ENCODE results near the gene SH2D3A. TPM values are rescaled to one million over a fixed set of nuclear protein-coding genes. Genes with fewer than 3 reads are reported as not detected.
"Not testable (repeated sequence)": the region's sequence is repeated elsewhere in the genome, so short reads cannot be mapped to it uniquely, and the experiment has no call there.

The SH2D3A gene
- total and polyA plus RNA-seq, 3 experiments from 2014 or later, result 21.3 to 40.6 (median 21.3) TPM

DNA sequence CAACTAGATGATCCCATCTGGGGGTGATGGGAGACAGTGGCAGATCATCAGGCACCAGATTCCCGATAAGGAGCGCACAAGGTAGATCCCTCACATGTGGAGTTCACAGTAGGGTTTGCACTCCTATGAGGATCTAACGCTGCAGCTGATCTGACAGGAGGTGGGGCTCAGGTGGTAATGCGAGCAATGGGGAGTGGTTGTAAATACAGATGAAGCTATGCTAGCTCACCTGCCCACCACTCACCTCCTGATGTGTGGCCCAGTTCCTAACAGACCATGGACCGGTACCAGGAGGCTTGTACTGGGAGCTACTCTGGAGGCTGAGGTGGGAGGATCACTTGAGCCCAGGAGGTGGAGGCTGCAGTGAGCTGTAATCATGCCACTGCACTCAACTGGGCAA, 40.1 kb upstream of the SH2D3A start:
- Histone ChIP-seq H3K27me3 (ENCODE audit: insufficient read depth, low read length, poor library complexity, severe bottlenecking) (no peaks in the 10 kb centered on the region), H3K4me3 (ENCODE audit: low read length) (no peak overlapping the region), H3K9me3 (ENCODE audit: low read length) (no peaks in the 10 kb centered on the region), H3K27ac (ENCODE audit: low read depth, low read length) (no peak overlapping the region), H3K36me3 (ENCODE audit: insufficient read depth, low read length) (peaks cover 6% of the 10 kb centered on the region), H3K4me1 (ENCODE audit: insufficient read depth, low read length) (peaks cover 35% of the 10 kb centered on the region)
- Mint-ChIP-seq H3K27ac (peak overlapping the region in 4 of 8 donors; percentile 34 to 87 (median 74)), H3K27me3 (no peaks in the 10 kb centered on the region), H3K36me3 (peaks cover 0 to 27% (median 12%) of the 10 kb centered on the region in 3 donors), H3K4me3 (no peak overlapping the region), H3K9me3 (no peaks in the 10 kb centered on the region), H3K4me1 (peaks cover 51 to 70% (median 63%) of the 10 kb centered on the region in 3 donors)
- ChIA-PET POLR2A (no interaction called here), CTCF (no interaction called here)
- DNase-seq, result no peak

DNA sequence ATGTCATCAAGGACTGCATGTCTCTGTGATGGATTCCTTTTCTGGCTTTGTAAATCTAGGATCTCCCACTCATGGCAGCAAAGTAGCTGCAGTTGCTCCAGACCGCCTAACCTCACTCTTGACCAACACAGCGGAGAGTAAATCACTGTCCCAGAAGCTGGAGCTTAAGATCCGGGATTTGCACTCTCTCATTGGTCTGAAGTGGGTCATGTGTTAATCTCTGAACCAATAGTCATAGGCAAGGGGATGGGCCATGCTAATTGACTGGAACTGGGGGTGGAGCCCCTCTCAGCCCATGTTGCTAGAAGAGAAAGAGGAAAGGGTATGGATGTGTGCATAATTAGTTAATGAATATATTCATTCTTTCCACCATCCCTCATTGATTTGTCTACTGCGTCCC, 39.3 kb upstream of the SH2D3A start:
- ChIA-PET CTCF (no interaction called here), POLR2A (interaction anchor here (1.0 kb wide), 1 partner anchor 17 kb away, joined by 3 read pairs; no protein-coding TSS in a partner anchor)
- peaks cover 48 to 69% (median 61%) of the 10 kb centered on the region in 3 donors for H3K4me1 Mint-ChIP-seq
- Histone ChIP-seq H3K27ac (ENCODE audit: low read depth, low read length) (no peak overlapping the region), H3K36me3 (ENCODE audit: insufficient read depth, low read length) (peaks cover 6% of the 10 kb centered on the region), H3K9me3 (ENCODE audit: low read length) (no peaks in the 10 kb centered on the region), H3K4me1 (ENCODE audit: insufficient read depth, low read length) (peaks cover 32% of the 10 kb centered on the region), H3K27me3 (ENCODE audit: insufficient read depth, low read length, poor library complexity, severe bottlenecking) (no peaks in the 10 kb centered on the region), H3K4me3 (ENCODE audit: low read length) (no peak overlapping the region)
- no peaks in the 10 kb centered on the region for H3K27me3 Mint-ChIP-seq
- no peak for DNase-seq
- H3K36me3 Mint-ChIP-seq, result peaks cover 0 to 24% (median 9%) of the 10 kb centered on the region in 3 donors
- H3K4me3 Mint-ChIP-seq, result no peak overlapping the region
- no peaks in the 10 kb centered on the region for H3K9me3 Mint-ChIP-seq
- H3K27ac Mint-ChIP-seq, result peak overlapping the region in 4 of 8 donors; percentile 28 to 88 (median 76)

DNA sequence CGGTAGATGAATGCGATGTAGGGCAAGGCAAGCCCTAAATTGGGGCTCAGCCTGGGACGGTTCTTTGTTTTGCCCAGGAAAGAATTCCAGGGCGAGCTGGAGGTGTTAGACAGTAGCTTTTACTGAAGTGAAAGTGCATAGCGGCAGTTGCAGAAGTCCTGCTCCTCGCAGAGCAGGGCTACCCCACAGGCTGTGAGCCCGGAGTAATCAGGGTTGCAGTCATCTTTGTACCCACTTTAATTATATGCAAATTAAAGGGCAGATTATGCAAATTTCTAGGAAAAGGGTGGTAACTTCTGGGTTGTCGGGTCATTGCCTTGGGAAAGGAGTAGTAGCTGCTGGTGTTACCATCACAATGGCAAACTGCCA, 35.8 kb upstream of the SH2D3A start:
- peak overlapping the region; percentile 6 for H3K4me3 ChIP-seq (ENCODE audit: low read length)
- no peaks in the 10 kb centered on the region for H3K27me3 Mint-ChIP-seq
- peaks cover 0 to 13% (median 3%) of the 10 kb centered on the region in 3 donors for H3K36me3 Mint-ChIP-seq
- H3K9me3 Mint-ChIP-seq, result no peaks in the 10 kb centered on the region
- peaks cover 49 to 67% (median 61%) of the 10 kb centered on the region in 3 donors for H3K4me1 Mint-ChIP-seq
- ChIA-PET CTCF (interaction anchor here (1.2 to 5.3 kb wide), 12 partner anchors 10 to 251 kb away, joined by 3 to 22 read pairs (median 5); partner anchors contain the start of genes GPR108, SH2D3A and VAV1), POLR2A (no interaction called here)
- H3K27ac ChIP-seq (ENCODE audit: low read depth, low read length), result peak overlapping the region; percentile 8
- H3K4me3 Mint-ChIP-seq, result peak overlapping the region; percentile 4 to 91 (median 85)
- H3K27me3 ChIP-seq (ENCODE audit: insufficient read depth, low read length, poor library complexity, severe bottlenecking), result no peaks in the 10 kb centered on the region
- no peaks in the 10 kb centered on the region for H3K9me3 ChIP-seq (ENCODE audit: low read length)
- DNase-seq, result peak in 1 of 5 donors; percentile 6
- H3K27ac Mint-ChIP-seq, result peak overlapping the region; percentile 92 to 98 (median 96)
- H3K36me3 ChIP-seq (ENCODE audit: insufficient read depth, low read length), result peaks cover 6% of the 10 kb centered on the region
- H3K4me1 ChIP-seq (ENCODE audit: insufficient read depth, low read length), result peaks cover 51% of the 10 kb centered on the region

DNA sequence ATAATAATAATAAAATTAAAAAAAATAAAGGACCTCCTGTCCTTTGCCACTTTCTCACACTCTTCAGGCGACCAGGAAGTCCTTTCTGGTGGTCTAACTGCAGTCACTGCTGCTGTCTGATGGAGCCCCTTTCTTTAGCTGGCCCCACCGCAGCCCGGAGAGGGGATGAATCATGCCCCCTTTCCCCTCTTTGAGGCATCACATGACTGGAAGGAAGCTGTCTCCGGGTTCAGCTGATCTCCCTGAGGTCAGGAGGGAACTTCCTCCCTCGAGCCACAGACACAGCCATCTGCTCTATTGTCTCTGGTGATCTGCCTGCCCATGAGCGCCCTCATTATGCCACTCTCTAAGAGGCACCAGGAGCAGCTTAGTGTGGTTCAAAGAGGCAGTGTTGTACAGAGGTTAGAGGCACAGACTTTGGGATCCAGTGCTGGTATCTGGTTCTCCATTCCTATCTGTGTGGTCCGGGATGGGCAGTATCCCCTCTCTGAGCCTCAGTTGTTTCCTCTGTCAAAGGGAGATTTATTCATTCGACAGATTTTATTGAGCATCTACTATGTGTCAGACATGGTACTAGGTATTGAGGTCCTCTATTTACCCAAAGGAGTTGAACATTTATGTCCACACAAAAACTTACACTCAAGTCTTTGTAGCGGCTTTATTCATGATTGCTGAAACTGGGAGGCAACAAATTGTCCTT, 35.3 kb upstream of the SH2D3A start:
- no peaks in the 10 kb centered on the region for H3K27me3 ChIP-seq (ENCODE audit: insufficient read depth, low read length, poor library complexity, severe bottlenecking)
- H3K9me3 Mint-ChIP-seq, result no peaks in the 10 kb centered on the region
- ChIA-PET POLR2A (interaction anchor here (2.8 kb wide), 1 partner anchor 29 kb away, joined by 32 read pairs; the partner anchor contains the start of gene VAV1), CTCF (interaction anchor here (1.2 to 5.3 kb wide), 10 partner anchors 11 to 65 kb away, joined by 3 to 22 read pairs (median 6); partner anchors contain the start of genes GPR108, SH2D3A and VAV1)
- no peaks in the 10 kb centered on the region for H3K9me3 ChIP-seq (ENCODE audit: low read length)
- H3K4me1 ChIP-seq (ENCODE audit: insufficient read depth, low read length), result peaks cover 51% of the 10 kb centered on the region
- H3K4me3 ChIP-seq (ENCODE audit: low read length), result peak overlapping the region; percentile 6
- H3K36me3 ChIP-seq (ENCODE audit: insufficient read depth, low read length), result peaks cover 6% of the 10 kb centered on the region
- H3K36me3 Mint-ChIP-seq, result peaks cover 0 to 13% (median 3%) of the 10 kb centered on the region in 3 donors
- H3K27ac ChIP-seq (ENCODE audit: low read depth, low read length), result peak overlapping the region; percentile 8
- H3K4me3 Mint-ChIP-seq, result peak overlapping the region; percentile 81 to 91 (median 86)
- peaks cover 49 to 67% (median 61%) of the 10 kb centered on the region in 3 donors for H3K4me1 Mint-ChIP-seq
- peak; percentile 54 to 80 (median 72) for DNase-seq
- no peaks in the 10 kb centered on the region for H3K27me3 Mint-ChIP-seq
- peak overlapping the region; percentile 92 to 98 (median 96) for H3K27ac Mint-ChIP-seq

DNA sequence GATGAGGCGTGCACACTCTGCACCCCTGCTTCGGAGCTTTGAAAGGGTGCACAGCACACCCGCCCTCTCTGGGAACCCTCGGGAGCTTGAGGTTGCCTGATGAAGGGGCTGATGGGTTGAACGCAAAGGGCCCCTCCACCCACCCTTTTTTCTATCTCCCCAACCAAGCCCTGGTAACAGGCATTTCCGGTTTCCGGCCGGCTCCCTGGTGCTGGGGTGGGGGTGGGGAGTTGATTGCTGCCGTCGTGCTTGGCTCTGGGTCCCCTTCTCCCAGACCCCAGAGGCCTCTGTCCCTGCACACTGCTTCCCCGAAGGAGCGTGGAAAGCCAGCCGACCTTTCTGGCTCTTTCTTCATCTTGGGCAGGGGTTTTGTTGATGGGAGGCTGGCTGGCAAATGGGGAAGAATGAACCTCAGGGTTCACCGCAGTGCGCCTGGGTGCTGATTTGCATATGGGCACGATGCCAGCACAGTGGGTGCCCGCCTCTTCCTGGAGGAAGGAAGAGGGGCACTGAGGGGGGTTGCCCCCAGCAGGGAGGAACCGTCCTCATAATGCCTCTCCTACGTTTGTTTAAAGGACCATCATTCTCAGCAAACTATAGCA, 34.4 kb upstream of the SH2D3A start:
- Histone ChIP-seq H3K9me3 (ENCODE audit: low read length) (no peaks in the 10 kb centered on the region), H3K36me3 (ENCODE audit: insufficient read depth, low read length) (peaks cover 4% of the 10 kb centered on the region), H3K27ac (ENCODE audit: low read depth, low read length) (peak overlapping the region; percentile 68), H3K4me1 (ENCODE audit: insufficient read depth, low read length) (peaks cover 50% of the 10 kb centered on the region), H3K4me3 (ENCODE audit: low read length) (peak overlapping the region; percentile 68), H3K27me3 (ENCODE audit: insufficient read depth, low read length, poor library complexity, severe bottlenecking) (no peaks in the 10 kb centered on the region)
- Mint-ChIP-seq H3K27me3 (no peaks in the 10 kb centered on the region), H3K4me3 (peak overlapping the region; percentile 84 to 93 (median 89)), H3K36me3 (peaks cover 0 to 17% (median 4%) of the 10 kb centered on the region in 3 donors), H3K27ac (peak overlapping the region; percentile 94 to 99 (median 97)), H3K9me3 (no peaks in the 10 kb centered on the region), H3K4me1 (peaks cover 49 to 67% (median 63%) of the 10 kb centered on the region in 3 donors)
- DNase-seq, result peak; percentile 71 to 91 (median 84)
- ChIA-PET CTCF (interaction anchor here (0.6 to 5.3 kb wide), 9 partner anchors 12 to 64 kb away, joined by 3 to 22 read pairs (median 8); partner anchors contain the start of genes GPR108, SH2D3A and VAV1), POLR2A (interaction anchor here (1.0 to 2.8 kb wide), 4 partner anchors 28 to 64 kb away, joined by 3 to 32 read pairs (median 8); partner anchors contain the start of genes GPR108, SH2D3A and VAV1)

DNA sequence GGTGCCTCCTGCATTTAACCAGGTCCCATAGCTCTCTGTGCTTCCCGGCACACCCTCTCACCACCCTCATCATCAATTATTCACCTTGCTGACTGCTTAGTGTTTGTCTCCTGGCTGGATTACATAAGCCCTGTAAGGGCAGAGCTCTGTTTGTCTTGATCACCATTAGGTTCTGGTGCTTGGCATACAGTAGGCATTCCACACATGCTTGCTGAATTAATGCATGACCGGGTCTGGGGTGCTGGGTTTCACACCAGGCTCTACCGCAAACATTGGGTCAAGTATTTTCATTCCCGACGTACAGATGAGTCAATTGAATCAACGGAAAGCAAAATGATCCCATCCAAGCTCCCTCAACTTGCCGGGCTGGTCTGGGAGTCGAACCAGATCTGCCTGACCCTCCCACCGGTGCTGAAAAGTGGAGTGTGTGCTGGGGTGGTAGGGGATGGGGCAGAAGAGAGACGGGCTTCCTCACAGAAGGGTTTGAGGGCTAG, 33.8 kb upstream of the SH2D3A start:
- Mint-ChIP-seq H3K9me3 (no peaks in the 10 kb centered on the region), H3K27ac (peak overlapping the region; percentile 94 to 99 (median 97)), H3K27me3 (no peaks in the 10 kb centered on the region), H3K36me3 (peaks cover under 1 to 17% (median 4%) of the 10 kb centered on the region in 3 donors), H3K4me1 (peaks cover 49 to 69% (median 64%) of the 10 kb centered on the region in 3 donors), H3K4me3 (peak overlapping the region; percentile 84 to 93 (median 89))
- no peak for DNase-seq
- no peaks in the 10 kb centered on the region for H3K9me3 ChIP-seq (ENCODE audit: low read length)
- H3K4me3 ChIP-seq (ENCODE audit: low read length), result peak overlapping the region; percentile 68
- H3K27me3 ChIP-seq (ENCODE audit: insufficient read depth, low read length, poor library complexity, severe bottlenecking), result no peaks in the 10 kb centered on the region
- ChIA-PET CTCF (interaction anchor here (0.6 to 5.3 kb wide), 8 partner anchors 12 to 63 kb away, joined by 3 to 22 read pairs (median 7); partner anchors contain the start of genes GPR108 and VAV1), POLR2A (interaction anchor here (1.0 to 2.8 kb wide), 6 partner anchors 14 to 63 kb away, joined by 3 to 32 read pairs (median 4); partner anchors contain the start of genes GPR108, SH2D3A and VAV1)
- H3K4me1 ChIP-seq (ENCODE audit: insufficient read depth, low read length), result peaks cover 45% of the 10 kb centered on the region
- H3K36me3 ChIP-seq (ENCODE audit: insufficient read depth, low read length), result no peaks in the 10 kb centered on the region
- peak overlapping the region; percentile 68 for H3K27ac ChIP-seq (ENCODE audit: low read depth, low read length)

DNA sequence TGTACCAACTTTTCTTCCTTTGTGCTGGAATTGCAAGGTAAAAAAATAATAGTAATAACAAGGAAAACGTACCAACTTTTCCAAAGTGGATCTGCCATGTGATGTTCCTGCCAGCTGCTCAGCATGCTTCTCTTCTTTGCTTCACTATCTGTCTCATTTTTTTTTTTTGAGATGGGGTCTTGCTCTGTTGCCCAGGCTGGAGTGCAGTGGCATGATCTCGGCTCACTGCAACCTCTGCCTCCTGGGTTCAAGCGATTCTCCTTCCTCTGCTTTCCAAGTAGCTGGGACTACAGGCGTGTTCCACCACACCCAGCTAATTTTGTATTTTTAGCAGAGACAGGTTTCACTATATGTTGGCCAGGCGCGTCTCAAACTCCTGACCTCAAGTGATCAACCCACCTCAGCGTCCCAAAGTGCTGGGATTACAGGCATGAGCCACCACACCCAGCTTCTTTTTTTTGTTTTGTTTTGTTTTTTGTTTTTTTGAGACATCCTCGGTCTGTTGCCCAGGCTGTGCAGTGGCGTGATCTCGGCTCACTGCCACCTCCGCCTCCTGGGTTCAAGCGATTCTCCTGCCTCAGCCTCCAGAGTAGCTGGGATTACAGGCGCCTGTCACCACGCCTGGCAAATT, 33.0 kb upstream of the SH2D3A start:
- H3K9me3 Mint-ChIP-seq; H3K36me3 ChIP-seq (ENCODE audit: insufficient read depth, low read length); H3K9me3 ChIP-seq (ENCODE audit: low read length); H3K27me3 ChIP-seq (ENCODE audit: insufficient read depth, low read length, poor library complexity, severe bottlenecking); H3K27me3 Mint-ChIP-seq: not testable (repeated sequence)
- peak overlapping the region; percentile 84 to 93 (median 89) for H3K4me3 Mint-ChIP-seq
- H3K4me1 Mint-ChIP-seq, result peaks cover 51 to 75% (median 72%) of the 10 kb centered on the region in 3 donors
- H3K27ac ChIP-seq (ENCODE audit: low read depth, low read length), result peak overlapping the region; percentile 68
- ChIA-PET POLR2A (interaction anchor here (0.6 to 2.8 kb wide), 8 partner anchors 15 to 283 kb away, joined by 3 to 32 read pairs (median 3); partner anchors contain the start of genes GPR108, SH2D3A and VAV1), CTCF (interaction anchor here (0.9 to 5.3 kb wide), 6 partner anchors 28 to 62 kb away, joined by 3 to 22 read pairs (median 7); partner anchors contain the start of genes GPR108 and VAV1)
- H3K27ac Mint-ChIP-seq, result peak overlapping the region; percentile 94 to 98 (median 96)
- H3K4me3 ChIP-seq (ENCODE audit: low read length), result peak overlapping the region; percentile 68
- DNase-seq, result peak in 1 of 5 donors; percentile 6
- peaks cover 45% of the 10 kb centered on the region for H3K4me1 ChIP-seq (ENCODE audit: insufficient read depth, low read length)
- peaks cover 3 to 23% (median 7%) of the 10 kb centered on the region in 3 donors for H3K36me3 Mint-ChIP-seq

Measured in CD8-positive, alpha-beta memory T cell (primary cell).